HCT116 (cell line): ENCODE data around the gene OR10H5. TPM values are rescaled to one million over a fixed set of nuclear protein-coding genes. Genes with fewer than 3 reads are reported as not detected.

Experiments used
- CBX3 ChIP-seq: IDR thresholded peaks from 2 replicates; pipeline ENCODE4 v1.6.1; 2012; ENCODE audit warnings: low read depth
- CTCF ChIP-seq, 3 experiments: fragments of 200-600 bp in 1 of 3; sonication (generic) in 1 of 3; IDR thresholded peaks in 2 of 3; conservative IDR thresholded peaks in 1 of 3; 2 replicates each; pipeline ENCODE4 v1.5.1; 2012 to 2017; ENCODE audit warnings: low read depth in 2 of 3, low read length in 2 of 3, antibody characterized with exemption in 1 of 3, borderline replicate concordance in 1 of 3, control low read depth in 1 of 3, mild to moderate bottlenecking in 1 of 3, mixed read lengths in 1 of 3, mixed run types in 1 of 3, moderate library complexity in 1 of 3; ENCODE audit not compliant: insufficient read depth in 1 of 3
- FOSL1 ChIP-seq: IDR thresholded peaks from 2 replicates; pipeline ENCODE4 v1.6.1; 2012; ENCODE audit warnings: low read depth
- RAD21 ChIP-seq: IDR thresholded peaks from 2 replicates; pipeline ENCODE4 v1.6.1; 2012; ENCODE audit warnings: low read depth, mild to moderate bottlenecking
- SIN3A ChIP-seq: IDR thresholded peaks from 2 replicates; pipeline ENCODE4 v1.6.1; 2012; ENCODE audit warnings: low read depth
- SP1 ChIP-seq: IDR thresholded peaks from 2 replicates; pipeline ENCODE4 v1.6.1; 2012; ENCODE audit warnings: low read depth
- ZBTB33 ChIP-seq: IDR thresholded peaks from 2 replicates; pipeline ENCODE4 v1.6.1; 2011; ENCODE audit warnings: mild to moderate bottlenecking, low read length, moderate library complexity; ENCODE audit not compliant: insufficient replicate concordance; ENCODE audit errors: extremely low read depth
- ZFX ChIP-seq: fragments of 450-650 bp; IDR thresholded peaks from 2 replicates; pipeline ENCODE4 v1.6.1; 2017
- total RNA-seq: library from RNA; stranded (reverse); gene quantifications from one replicate; pipeline ENCODE4 v1.2.1, GENCODE V29; 2021; ENCODE audit not compliant: unreplicated experiment

The OR10H5 gene
- total RNA-seq, 1 experiment from 2014 or later: not detected

- TF ChIP-seq ZBTB33 (no peak), CBX3 (no peak), SIN3A (no peak), CTCF (IDR thresholded peaks at IDR 0.05 in 2 of 3, conservative IDR thresholded peaks at IDR 0.05 in 1 of 3; ENCODE audit: borderline replicate concordance in 1 of 3, insufficient read depth in 1 of 3, low read depth in 2 of 3, low read length in 2 of 3) (no peak), RAD21 (no peak), SP1 (no peak), ZFX (no peak), FOSL1 (no peak)
- TF ChIP-seq, all 23 proteins: peak for 0
These were observed 7.5 kb upstream of the OR10H5 start (continued) for GRCh38 chr19:15779756-15780476.
